ENCODE measurements around the gene DCST2.

Gene DCST2

DNA sequence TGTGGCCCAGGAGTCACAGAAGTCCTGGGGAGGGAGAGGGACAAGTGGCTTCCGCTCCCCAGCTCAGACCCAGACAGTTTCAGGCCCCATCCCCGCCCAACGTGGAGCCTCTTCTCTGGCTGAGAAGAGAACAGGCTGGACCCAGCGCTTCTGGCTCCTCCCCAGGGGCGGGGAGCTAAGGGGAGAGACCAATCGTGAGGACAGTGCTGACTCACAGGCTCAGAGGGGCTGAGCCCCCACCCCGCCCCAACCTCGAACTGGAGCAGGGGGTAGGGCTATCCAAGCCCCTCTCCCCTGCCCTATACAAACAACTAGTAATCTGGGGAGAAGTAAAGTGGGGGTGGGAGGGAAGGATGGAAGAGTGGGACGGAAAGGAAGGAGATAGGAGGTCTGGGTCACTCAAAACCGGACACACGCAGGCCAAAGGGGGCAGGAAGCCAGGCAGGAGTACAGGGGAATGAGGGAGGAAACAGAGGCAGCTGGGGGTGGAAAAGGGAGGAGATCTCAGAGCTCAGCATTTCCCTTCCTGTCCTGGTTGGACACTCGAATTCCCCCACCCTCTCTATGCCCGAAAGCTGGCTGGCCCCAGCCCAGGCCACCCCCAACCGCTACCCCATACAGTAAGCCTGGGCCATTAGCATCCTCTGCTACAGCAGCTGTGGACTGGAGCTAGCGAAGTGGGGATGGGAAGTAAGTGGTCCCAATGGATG lies 62.8 kb downstream of the DCST2 start, which contains the start of gene SHC1:
TSS of gene SHC1 (minus strand) at position 117 of the 710 bp plus-strand sequence. CDS start 221 bp downstream, outside the sequence.
- TF ChIP-seq, protein P1, sequence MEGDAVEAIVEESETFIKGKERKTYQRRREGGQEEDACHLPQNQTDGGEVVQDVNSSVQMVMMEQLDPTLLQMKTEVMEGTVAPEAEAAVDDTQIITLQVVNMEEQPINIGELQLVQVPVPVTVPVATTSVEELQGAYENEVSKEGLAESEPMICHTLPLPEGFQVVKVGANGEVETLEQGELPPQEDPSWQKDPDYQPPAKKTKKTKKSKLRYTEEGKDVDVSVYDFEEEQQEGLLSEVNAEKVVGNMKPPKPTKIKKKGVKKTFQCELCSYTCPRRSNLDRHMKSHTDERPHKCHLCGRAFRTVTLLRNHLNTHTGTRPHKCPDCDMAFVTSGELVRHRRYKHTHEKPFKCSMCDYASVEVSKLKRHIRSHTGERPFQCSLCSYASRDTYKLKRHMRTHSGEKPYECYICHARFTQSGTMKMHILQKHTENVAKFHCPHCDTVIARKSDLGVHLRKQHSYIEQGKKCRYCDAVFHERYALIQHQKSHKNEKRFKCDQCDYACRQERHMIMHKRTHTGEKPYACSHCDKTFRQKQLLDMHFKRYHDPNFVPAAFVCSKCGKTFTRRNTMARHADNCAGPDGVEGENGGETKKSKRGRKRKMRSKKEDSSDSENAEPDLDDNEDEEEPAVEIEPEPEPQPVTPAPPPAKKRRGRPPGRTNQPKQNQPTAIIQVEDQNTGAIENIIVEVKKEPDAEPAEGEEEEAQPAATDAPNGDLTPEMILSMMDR (IDR thresholded peaks at IDR 0.05; ENCODE audit: extremely low read depth, insufficient read depth, missing control alignments): no peak
- in situ Hi-C loops (cut with MboI; ENCODE audit: low pct_unique_long_range_greater_than_20kb, low sequenced_read_pairs, unreplicated experiment): no loop called here
- peak; percentile 81 for DNase-seq (ENCODE audit: low spot score)

DNA sequence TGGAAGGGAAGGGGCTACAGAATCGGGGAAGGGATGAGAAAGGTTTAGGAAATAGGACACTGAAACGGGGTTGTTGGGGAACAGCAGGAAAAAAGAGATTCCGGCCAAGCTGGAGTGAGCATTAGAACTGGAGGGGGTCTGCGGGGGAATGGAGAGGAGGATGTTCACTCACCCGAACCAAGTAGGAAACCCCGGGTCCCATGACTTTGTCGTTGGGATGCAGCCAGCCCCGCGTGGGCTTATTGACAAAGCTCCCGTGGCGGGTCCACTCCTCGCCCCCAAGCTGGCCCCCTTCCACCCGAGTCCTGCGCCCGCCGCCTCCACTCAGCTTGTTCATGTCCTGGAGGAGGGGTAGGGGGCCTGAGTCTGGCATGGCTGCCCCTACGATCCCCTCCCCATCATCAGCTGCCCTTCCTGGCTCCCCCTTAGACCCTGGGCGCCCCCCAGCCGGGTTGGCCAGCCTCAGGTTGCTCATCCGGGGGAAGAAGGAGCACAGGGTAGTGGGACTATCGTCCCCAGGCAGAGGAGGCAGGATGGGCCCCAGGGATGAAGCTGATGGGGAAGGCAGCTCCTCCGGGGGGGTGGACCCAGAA lies 63.6 kb downstream of the DCST2 start:
- in situ Hi-C loops (cut with MboI; ENCODE audit: low pct_unique_long_range_greater_than_20kb, low sequenced_read_pairs, unreplicated experiment): no loop called here
- TF ChIP-seq, protein P1 (IDR thresholded peaks at IDR 0.05; ENCODE audit: extremely low read depth, insufficient read depth, missing control alignments): no peak
- no peak for DNase-seq (ENCODE audit: low spot score)

DNA sequence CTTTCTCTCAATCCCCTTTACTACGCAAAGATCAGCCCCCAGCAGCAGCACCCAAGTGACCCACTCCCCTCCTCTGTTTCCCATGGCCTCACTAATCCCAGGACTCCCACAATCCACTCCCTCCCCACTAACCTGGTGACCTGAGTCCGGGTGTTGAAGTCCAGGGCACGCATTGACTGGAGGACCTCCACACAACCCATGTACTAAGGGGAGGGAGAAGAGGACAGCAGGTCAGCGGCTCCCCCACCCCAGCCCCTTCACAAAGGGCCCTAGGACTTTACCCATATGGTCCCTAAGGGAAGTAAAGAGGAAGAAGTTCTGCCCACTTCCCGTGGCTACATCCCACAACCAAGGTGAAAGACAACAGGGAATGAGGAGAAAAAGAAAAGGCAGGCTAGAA lies 64.3 kb downstream of the DCST2 start:
- DNase-seq (ENCODE audit: low spot score): no peak
- TF ChIP-seq, protein P1 (IDR thresholded peaks at IDR 0.05; ENCODE audit: extremely low read depth, insufficient read depth, missing control alignments): no peak
- in situ Hi-C loops (cut with MboI; ENCODE audit: low pct_unique_long_range_greater_than_20kb, low sequenced_read_pairs, unreplicated experiment): no loop called here

DNA sequence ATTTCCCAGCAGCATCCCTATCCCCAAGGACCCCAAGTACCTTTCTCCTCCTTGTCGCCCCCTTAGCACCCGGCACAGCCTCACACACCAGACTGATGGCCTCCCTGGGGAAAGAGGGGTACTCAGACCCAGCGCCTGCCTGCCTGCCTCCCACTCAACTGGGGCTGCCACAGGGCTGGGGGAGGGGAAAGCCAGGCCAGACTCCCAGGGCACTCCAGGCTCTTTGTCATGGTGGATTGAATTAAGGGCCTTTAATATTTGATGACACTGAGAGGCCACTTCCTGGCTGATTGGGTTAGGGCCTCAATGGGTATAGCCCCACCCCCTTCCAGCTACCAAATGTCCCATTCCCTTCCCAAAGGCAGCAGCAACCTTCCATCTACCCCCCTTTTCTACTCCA lies 64.8 kb downstream of the DCST2 start:
- TF ChIP-seq, protein P1 (IDR thresholded peaks at IDR 0.05; ENCODE audit: extremely low read depth, insufficient read depth, missing control alignments): no peak
- in situ Hi-C loops (cut with MboI; ENCODE audit: low pct_unique_long_range_greater_than_20kb, low sequenced_read_pairs, unreplicated experiment): no loop called here

More for the DNA sequence above, 64.8 kb downstream of the DCST2 start:
- DNase-seq (ENCODE audit: low spot score): no peak
